Measurements from ENCODE around the gene PROSER2. TPM values are rescaled to one million over a fixed set of nuclear protein-coding genes. Genes with fewer than 3 reads are reported as not detected.

The PROSER2 gene
- total and polyA plus RNA-seq, 9 of the 15 experiments (the other 6 are each of a cell fraction or from before 2014, with no cell fraction given) = 0.62 to 14.8 (median 2.9) TPM

DNA sequence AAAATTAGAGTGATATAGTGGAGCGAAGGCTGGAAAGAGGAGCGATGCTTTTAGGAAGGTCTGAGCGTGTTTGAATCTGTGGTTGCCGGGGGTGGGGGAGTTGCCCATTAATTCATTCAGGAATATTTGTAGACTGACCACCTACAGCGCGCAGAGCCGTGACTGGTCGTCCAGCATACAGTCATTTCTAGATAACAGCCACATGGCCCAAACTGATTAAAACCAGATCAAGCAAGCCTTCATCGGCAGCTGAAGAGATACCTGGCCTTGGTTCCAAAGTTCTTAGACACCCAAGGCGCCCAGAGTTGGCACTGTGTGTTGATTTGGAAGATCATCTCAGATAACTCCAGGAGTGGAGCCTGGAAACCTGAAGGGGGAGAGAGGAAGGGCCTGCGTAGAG is 1.7 kb downstream of the PROSER2 start (continued):
- TF ChIP-seq CCNT2 (IDR thresholded peaks at IDR 0.05; ENCODE audit: borderline replicate concordance, extremely low read depth, insufficient read length, low read depth, low read length) (peak; percentile 38), POLR2B (IDR thresholded peaks at IDR 0.05; ENCODE audit: low read depth, partially characterized antibody) (no peak), RFX7 (CRISPR knock-in tag; IDR thresholded peaks at IDR 0.05) (no peak), XRCC5 (IDR thresholded peaks at IDR 0.05; ENCODE audit: low read depth, low read length) (no peak), CBX2 (IDR thresholded peaks at IDR 0.05; ENCODE audit: insufficient read depth, low read length, poor library complexity, severe bottlenecking) (no peak), KHSRP (IDR thresholded peaks at IDR 0.05) (no peak), ZNF511 (CRISPR knock-in tag; IDR thresholded peaks at IDR 0.05) (no peak), XRCC4 (IDR thresholded peaks at IDR 0.05; ENCODE audit: extremely low read depth, insufficient read depth, insufficient read length) (no peak), NFYB (IDR thresholded peaks at IDR 0.05; ENCODE audit: extremely low read depth, insufficient read length) (peak; percentile 57), BDP1 (IDR thresholded peaks at IDR 0.05; ENCODE audit: insufficient read depth, insufficient read length) (no peak), TAF15 (IDR thresholded peaks at IDR 0.05; ENCODE audit: low read depth, low read length) (no peak), POLR2H (tag; IDR thresholded peaks at IDR 0.05; ENCODE audit: low read depth) (no peak), TOE1 (IDR thresholded peaks at IDR 0.05; ENCODE audit: borderline replicate concordance) (no peak), TOE1 (CRISPR knock-in tag; IDR thresholded peaks at IDR 0.05; ENCODE audit: borderline replicate concordance, low read depth) (no peak), ZBED1 (IDR thresholded peaks at IDR 0.05) (no peak), WHSC1 (IDR thresholded peaks at IDR 0.05; ENCODE audit: low read length) (no peak), TBP (optimal IDR thresholded peaks at IDR 0.05; ENCODE audit: low read depth, low read length) (no peak), CBX5 (IDR thresholded peaks at IDR 0.05; ENCODE audit: borderline replicate concordance, low read depth) (no peak), MCM5 (IDR thresholded peaks at IDR 0.05; ENCODE audit: low read depth) (no peak), DPF2 (IDR thresholded peaks at IDR 0.05) (peak; percentile 78; the same call in 1 of the 2 replicates), GABPA (tag; conservative IDR thresholded peaks at IDR 0.05; ENCODE audit: low read depth) (no peak), CHD1 (IDR thresholded peaks at IDR 0.05; ENCODE audit: low read length) (no peak), ZC3H4 (CRISPR knock-in tag; IDR thresholded peaks at IDR 0.05; ENCODE audit: borderline replicate concordance) (no peak), LEF1 (IDR thresholded peaks at IDR 0.05) (0 out of 2 replicates have a peak, but pooled peaks have one; percentile 43)
- TF ChIP-seq, protein P1, sequence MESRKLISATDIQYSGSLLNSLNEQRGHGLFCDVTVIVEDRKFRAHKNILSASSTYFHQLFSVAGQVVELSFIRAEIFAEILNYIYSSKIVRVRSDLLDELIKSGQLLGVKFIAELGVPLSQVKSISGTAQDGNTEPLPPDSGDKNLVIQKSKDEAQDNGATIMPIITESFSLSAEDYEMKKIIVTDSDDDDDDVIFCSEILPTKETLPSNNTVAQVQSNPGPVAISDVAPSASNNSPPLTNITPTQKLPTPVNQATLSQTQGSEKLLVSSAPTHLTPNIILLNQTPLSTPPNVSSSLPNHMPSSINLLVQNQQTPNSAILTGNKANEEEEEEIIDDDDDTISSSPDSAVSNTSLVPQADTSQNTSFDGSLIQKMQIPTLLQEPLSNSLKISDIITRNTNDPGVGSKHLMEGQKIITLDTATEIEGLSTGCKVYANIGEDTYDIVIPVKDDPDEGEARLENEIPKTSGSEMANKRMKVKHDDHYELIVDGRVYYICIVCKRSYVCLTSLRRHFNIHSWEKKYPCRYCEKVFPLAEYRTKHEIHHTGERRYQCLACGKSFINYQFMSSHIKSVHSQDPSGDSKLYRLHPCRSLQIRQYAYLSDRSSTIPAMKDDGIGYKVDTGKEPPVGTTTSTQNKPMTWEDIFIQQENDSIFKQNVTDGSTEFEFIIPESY (CRISPR knock-in tag; IDR thresholded peaks at IDR 0.05) = no peak
- TF ChIP-seq, protein P2, sequence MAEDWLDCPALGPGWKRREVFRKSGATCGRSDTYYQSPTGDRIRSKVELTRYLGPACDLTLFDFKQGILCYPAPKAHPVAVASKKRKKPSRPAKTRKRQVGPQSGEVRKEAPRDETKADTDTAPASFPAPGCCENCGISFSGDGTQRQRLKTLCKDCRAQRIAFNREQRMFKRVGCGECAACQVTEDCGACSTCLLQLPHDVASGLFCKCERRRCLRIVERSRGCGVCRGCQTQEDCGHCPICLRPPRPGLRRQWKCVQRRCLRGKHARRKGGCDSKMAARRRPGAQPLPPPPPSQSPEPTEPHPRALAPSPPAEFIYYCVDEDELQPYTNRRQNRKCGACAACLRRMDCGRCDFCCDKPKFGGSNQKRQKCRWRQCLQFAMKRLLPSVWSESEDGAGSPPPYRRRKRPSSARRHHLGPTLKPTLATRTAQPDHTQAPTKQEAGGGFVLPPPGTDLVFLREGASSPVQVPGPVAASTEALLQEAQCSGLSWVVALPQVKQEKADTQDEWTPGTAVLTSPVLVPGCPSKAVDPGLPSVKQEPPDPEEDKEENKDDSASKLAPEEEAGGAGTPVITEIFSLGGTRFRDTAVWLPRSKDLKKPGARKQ (CRISPR knock-in tag; IDR thresholded peaks at IDR 0.05) = no peak
- TF ChIP-seq, protein P3, sequence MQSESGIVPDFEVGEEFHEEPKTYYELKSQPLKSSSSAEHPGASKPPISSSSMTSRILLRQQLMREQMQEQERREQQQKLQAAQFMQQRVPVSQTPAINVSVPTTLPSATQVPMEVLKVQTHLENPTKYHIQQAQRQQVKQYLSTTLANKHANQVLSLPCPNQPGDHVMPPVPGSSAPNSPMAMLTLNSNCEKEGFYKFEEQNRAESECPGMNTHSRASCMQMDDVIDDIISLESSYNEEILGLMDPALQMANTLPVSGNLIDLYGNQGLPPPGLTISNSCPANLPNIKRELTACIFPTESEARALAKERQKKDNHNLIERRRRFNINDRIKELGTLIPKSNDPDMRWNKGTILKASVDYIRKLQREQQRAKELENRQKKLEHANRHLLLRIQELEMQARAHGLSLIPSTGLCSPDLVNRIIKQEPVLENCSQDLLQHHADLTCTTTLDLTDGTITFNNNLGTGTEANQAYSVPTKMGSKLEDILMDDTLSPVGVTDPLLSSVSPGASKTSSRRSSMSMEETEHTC (IDR thresholded peaks at IDR 0.05) = no peak
